ENCODE measurements around the gene CCDC71.

The CCDC71 gene

DNA sequence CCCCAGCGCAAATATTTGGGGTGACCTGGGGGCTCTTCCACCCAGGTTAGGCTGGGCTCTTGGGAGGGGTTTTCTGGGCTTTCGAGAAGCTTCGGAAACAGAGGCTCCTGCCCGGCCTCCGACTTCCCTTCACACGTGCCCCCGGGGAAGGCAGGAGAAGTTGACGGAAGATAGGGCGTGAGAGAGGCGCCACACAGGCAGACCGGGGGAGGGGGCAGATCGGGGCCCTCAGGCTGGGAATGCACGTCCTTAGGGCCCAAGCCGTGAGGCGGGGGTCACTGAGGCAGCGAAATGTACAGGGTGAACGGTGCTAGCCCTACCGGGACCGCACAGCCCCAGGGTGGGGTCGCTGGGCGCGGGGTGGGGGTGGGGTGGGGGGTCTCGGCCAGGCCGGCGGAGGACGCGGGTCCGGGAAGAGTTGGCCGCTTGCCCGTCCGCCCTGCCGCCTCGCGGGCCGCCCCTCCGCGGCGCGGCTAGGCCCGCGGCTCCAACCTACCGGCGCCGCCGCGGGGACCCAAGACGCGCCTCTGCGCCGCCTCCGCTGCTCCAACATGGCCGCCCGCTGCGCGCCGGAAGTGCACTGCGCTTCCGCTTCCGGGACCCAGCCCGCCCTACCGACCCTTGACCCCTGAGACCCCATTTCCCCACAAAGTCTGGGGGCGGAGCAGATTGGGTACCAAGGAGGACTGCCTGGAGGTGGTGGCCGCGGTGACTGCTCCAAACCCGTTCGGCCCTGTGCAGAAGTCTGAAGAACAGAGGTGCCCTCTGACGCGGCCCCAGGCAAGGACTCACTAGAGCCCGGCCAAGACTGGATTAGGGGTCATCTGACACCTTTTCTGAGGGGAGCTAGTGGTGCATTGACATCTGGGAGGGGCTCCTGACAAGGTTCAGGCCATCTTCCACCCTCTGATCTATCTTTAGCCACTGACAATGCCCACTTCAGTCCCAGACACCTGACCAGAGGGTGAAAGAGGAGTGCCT lies at the start of gene CCDC71:
CCDC71 (minus strand) TSS at position 561 of the 981 bp plus-strand sequence. CDS start 2,123 bp downstream, outside the sequence.
- no peak within 1 kb of the TSS for H3K4me3 ChIP-seq (IDR thresholded peaks at IDR 0.05; ENCODE audit: insufficient read depth, low read depth, low read length)

DNA sequence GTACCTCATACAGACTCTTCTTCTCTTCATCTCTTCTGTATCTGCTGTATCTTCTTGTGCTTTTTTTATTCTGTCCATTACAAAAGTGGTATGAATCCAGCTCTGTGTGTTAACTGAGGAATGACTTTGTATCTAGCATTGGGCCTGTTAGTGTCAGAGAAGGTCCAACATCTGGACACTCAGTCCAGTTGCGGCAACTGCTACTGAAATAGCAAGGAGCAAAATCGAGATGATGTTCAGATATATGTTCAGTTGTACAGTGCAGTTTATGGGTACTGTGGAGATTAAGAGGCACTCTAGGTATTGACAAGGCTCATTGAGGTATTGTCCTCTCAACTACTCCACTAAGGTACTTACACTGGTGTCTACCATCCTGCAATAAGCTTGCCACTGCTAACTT lies 47.9 kb upstream of the CCDC71 start:
- Histone ChIP-seq H3K79me2 (ENCODE audit: insufficient read depth, low read depth) (no peaks in the 10 kb centered on the region), H3K27ac (no peak overlapping the region), H3K36me3 (ENCODE audit: insufficient read depth) (no peaks in the 10 kb centered on the region), H2AFZ (ENCODE audit: low read depth) (no peak overlapping the region), H3K4me1 (ENCODE audit: low read depth, poor library complexity, severe bottlenecking) (no peaks in the 10 kb centered on the region), H4K20me1 (ENCODE audit: insufficient read depth) (no peaks in the 10 kb centered on the region), H3K9ac (no peak overlapping the region), H3K4me2 (no peak overlapping the region), H3K27me3 (ENCODE audit: insufficient read depth, low read depth) (no peaks in the 10 kb centered on the region), H3K4me3 (IDR thresholded peaks at IDR 0.05; ENCODE audit: insufficient read depth, low read depth, low read length) (no peak overlapping the region)
- TF ChIP-seq, protein P1, sequence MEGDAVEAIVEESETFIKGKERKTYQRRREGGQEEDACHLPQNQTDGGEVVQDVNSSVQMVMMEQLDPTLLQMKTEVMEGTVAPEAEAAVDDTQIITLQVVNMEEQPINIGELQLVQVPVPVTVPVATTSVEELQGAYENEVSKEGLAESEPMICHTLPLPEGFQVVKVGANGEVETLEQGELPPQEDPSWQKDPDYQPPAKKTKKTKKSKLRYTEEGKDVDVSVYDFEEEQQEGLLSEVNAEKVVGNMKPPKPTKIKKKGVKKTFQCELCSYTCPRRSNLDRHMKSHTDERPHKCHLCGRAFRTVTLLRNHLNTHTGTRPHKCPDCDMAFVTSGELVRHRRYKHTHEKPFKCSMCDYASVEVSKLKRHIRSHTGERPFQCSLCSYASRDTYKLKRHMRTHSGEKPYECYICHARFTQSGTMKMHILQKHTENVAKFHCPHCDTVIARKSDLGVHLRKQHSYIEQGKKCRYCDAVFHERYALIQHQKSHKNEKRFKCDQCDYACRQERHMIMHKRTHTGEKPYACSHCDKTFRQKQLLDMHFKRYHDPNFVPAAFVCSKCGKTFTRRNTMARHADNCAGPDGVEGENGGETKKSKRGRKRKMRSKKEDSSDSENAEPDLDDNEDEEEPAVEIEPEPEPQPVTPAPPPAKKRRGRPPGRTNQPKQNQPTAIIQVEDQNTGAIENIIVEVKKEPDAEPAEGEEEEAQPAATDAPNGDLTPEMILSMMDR (conservative IDR thresholded peaks at IDR 0.05; ENCODE audit: low read depth, low read length), result no peak

More for the DNA sequence above, at the start of gene CCDC71:
- no peaks in the 10 kb centered on the region for H3K79me2 ChIP-seq (ENCODE audit: insufficient read depth, low read depth)
- no peaks in the 10 kb centered on the region for H3K36me3 ChIP-seq (ENCODE audit: insufficient read depth)
- peak within 1 kb of the TSS; percentile 30; the same call in 1 of the 2 replicates for H3K9ac ChIP-seq
- TF ChIP-seq, protein P1 (conservative IDR thresholded peaks at IDR 0.05; ENCODE audit: low read depth, low read length), result no peak
- no peak within 1 kb of the TSS for H3K27ac ChIP-seq
- H3K27me3 ChIP-seq (ENCODE audit: insufficient read depth, low read depth), result no peaks in the 10 kb centered on the region
- H3K4me1 ChIP-seq (ENCODE audit: low read depth, poor library complexity, severe bottlenecking), result peaks cover 10% of the 10 kb centered on the region
- peak within 1 kb of the TSS; percentile 96 for H3K4me2 ChIP-seq
- H4K20me1 ChIP-seq (ENCODE audit: insufficient read depth), result no peaks in the 10 kb centered on the region
- H2AFZ ChIP-seq (ENCODE audit: low read depth), result peak within 1 kb of the TSS; percentile 100

DNA sequence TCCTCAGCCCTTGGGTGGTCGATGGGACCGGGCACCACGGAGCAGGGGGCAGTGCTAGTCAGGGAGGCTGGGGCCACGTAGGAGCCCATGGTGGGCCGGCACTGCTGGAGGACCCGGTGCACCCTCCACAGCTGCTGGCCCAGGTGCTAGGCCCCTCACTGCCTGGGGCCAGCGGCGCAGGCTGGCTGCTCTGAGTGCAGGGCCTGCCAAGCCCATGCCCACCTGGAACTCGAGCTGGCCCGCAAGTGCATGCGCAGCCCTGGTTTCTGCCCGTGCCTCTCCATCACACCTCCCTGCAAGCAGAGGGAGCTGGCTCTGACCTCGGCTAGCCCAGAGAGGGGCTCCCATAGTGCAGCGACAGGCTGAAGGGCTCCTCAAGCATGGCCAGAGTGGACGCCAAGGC lies 47.4 kb upstream of the CCDC71 start:
- Histone ChIP-seq H4K20me1 (ENCODE audit: insufficient read depth) (no peaks in the 10 kb centered on the region), H3K9ac (no peak overlapping the region), H3K27ac (no peak overlapping the region), H3K4me3 (IDR thresholded peaks at IDR 0.05; ENCODE audit: insufficient read depth, low read depth, low read length) (no peak overlapping the region), H3K79me2 (ENCODE audit: insufficient read depth, low read depth) (no peaks in the 10 kb centered on the region), H3K36me3 (ENCODE audit: insufficient read depth) (no peaks in the 10 kb centered on the region), H2AFZ (ENCODE audit: low read depth) (no peak overlapping the region), H3K4me1 (ENCODE audit: low read depth, poor library complexity, severe bottlenecking) (no peaks in the 10 kb centered on the region), H3K4me2 (no peak overlapping the region), H3K27me3 (ENCODE audit: insufficient read depth, low read depth) (no peaks in the 10 kb centered on the region)
- TF ChIP-seq, protein P1 (conservative IDR thresholded peaks at IDR 0.05; ENCODE audit: low read depth, low read length), result no peak

- Histone ChIP-seq H3K27me3 (ENCODE audit: insufficient read depth, low read depth) (no peaks in the 10 kb centered on the region), H3K4me3 (IDR thresholded peaks at IDR 0.05; ENCODE audit: insufficient read depth, low read depth, low read length) (no peak overlapping the region), H3K27ac (no peak overlapping the region), H3K4me1 (ENCODE audit: low read depth, poor library complexity, severe bottlenecking) (no peaks in the 10 kb centered on the region), H3K79me2 (ENCODE audit: insufficient read depth, low read depth) (no peaks in the 10 kb centered on the region), H3K9ac (no peak overlapping the region), H2AFZ (ENCODE audit: low read depth) (no peak overlapping the region), H4K20me1 (ENCODE audit: insufficient read depth) (no peaks in the 10 kb centered on the region), H3K4me2 (no peak overlapping the region), H3K36me3 (ENCODE audit: insufficient read depth) (no peaks in the 10 kb centered on the region)
- TF ChIP-seq, protein P1 (conservative IDR thresholded peaks at IDR 0.05; ENCODE audit: low read depth, low read length), result no peak
Observed at GRCh38 chr3:49199900-49200281, 33.8 kb upstream of the CCDC71 start.

Data from KMS-11 (cell line).